IMR-90 (cell line): Measurements from ENCODE around the gene PTGDS. TPM values are rescaled to one million over a fixed set of nuclear protein-coding genes. Genes with fewer than 3 reads are reported as not detected.

ENCODE experiments used
- ATAC-seq: fragments of 200-7000 bp; cut with Tn5 transposase; 2 replicates; pipeline ENCODE4 v1.9.1; 2020; ENCODE audit warnings: low read depth, mild to moderate bottlenecking, moderate library complexity
- BruUV-seq: library from RNA; stranded (reverse); fragments of 400-500 nt; replicated peaks from 2 replicates; lab custom pipeline; 2021; lab: Mats Ljungman, UMichigan
- CTCF ChIA-PET: fragments of 300-600 bp; formaldehyde crosslinking; extraction: SDS; loops from one replicate; lab custom pipeline; 2021; ENCODE audit warnings: antibody characterized with exemption; lab: Yijun Ruan, JAX
- POLR2A ChIA-PET: fragments of 300-600 bp; sonication (Branson Sonifier 250); formaldehyde crosslinking; loops from one replicate; lab custom pipeline; 2022; ENCODE audit warnings: antibody characterized with exemption; ENCODE audit not compliant: unreplicated experiment; lab: Charles Lee
- DNase-seq: peaks from one replicate; pipeline ENCODE4 v3.0.0; 2013
- H2AFZ ChIP-seq: replicated peaks from 2 replicates; pipeline ENCODE3; 2013; ENCODE audit warnings: low read length, mild to moderate bottlenecking; ENCODE audit not compliant: poor library complexity
- H2AK5ac ChIP-seq: 2 replicates; pipeline ENCODE4 v1.6.1; 2013; ENCODE audit warnings: low read depth, low read length, inconsistent platforms
- H2AK9ac ChIP-seq: replicated peaks from 2 replicates; pipeline ENCODE3; 2013; ENCODE audit warnings: mild to moderate bottlenecking, low read depth, low read length, moderate library complexity; ENCODE audit not compliant: poor library complexity
- H2BK120ac ChIP-seq: 2 replicates; pipeline ENCODE4 v1.6.1; 2013; ENCODE audit warnings: low read depth, low read length, inconsistent platforms
- H2BK15ac ChIP-seq: 3 replicates; pipeline ENCODE4 v1.6.1; 2013; ENCODE audit warnings: low read depth, low read length, inconsistent platforms
- H2BK20ac ChIP-seq: 2 replicates; pipeline ENCODE4 v1.6.1; 2013; ENCODE audit warnings: low read depth, mild to moderate bottlenecking, inconsistent platforms, low read length, moderate library complexity
- H2BK5ac ChIP-seq: 2 replicates; pipeline ENCODE4 v1.6.1; 2013; ENCODE audit warnings: mild to moderate bottlenecking, low read depth, low read length, inconsistent platforms; ENCODE audit not compliant: poor library complexity, severe bottlenecking
- H3K14ac ChIP-seq: replicated peaks from 2 replicates; pipeline ENCODE4 v1.6.1; 2013; ENCODE audit warnings: low read depth, low read length, inconsistent platforms
- H3K18ac ChIP-seq: 2 replicates; pipeline ENCODE4 v1.6.1; 2013; ENCODE audit warnings: low read depth, low read length, control low read depth
- H3K23ac ChIP-seq: 2 replicates; pipeline ENCODE4 v1.6.1; 2013; ENCODE audit warnings: low read depth, low read length, inconsistent platforms
- H3K27ac ChIP-seq: 2 replicates; pipeline ENCODE4 v1.5.1; 2013; ENCODE audit warnings: mild to moderate bottlenecking, control low read depth, low read length; ENCODE audit not compliant: insufficient read depth
- H3K27me3 ChIP-seq: 2 replicates; pipeline ENCODE4 v1.6.1; 2013; ENCODE audit warnings: low read length; ENCODE audit not compliant: control insufficient read depth, insufficient read depth
- H3K36me3 ChIP-seq: 2 replicates; pipeline ENCODE4 v1.6.1; 2013; ENCODE audit warnings: low read length, mixed read lengths; ENCODE audit not compliant: control insufficient read depth, insufficient read depth
- H3K4ac ChIP-seq: 2 replicates; pipeline ENCODE4 v1.6.1; 2013; ENCODE audit warnings: low read depth, low read length, inconsistent platforms
- H3K4me1 ChIP-seq: 2 replicates; pipeline ENCODE4 v1.6.1; 2013; ENCODE audit warnings: low read length, mixed read lengths; ENCODE audit not compliant: control insufficient read depth, insufficient read depth
- H3K4me2 ChIP-seq: 2 replicates; pipeline ENCODE4 v1.6.1; 2013; ENCODE audit warnings: low read depth, mild to moderate bottlenecking, control low read depth, low read length, moderate library complexity
- H3K4me3 ChIP-seq: 2 replicates; pipeline ENCODE4 v1.5.1; 2013; ENCODE audit warnings: low read depth, mild to moderate bottlenecking, control low read depth, low read length, moderate library complexity; ENCODE audit not compliant: insufficient read depth
- H3K56ac ChIP-seq: 2 replicates; pipeline ENCODE4 v1.6.1; 2013; ENCODE audit warnings: low read length, inconsistent platforms; ENCODE audit not compliant: insufficient read depth; ENCODE audit errors: extremely low read depth
- H3K79me1 ChIP-seq, 2 experiments: 2 replicates each; pipeline ENCODE4 v1.6.1; 2013; ENCODE audit warnings: low read length in 2 of 2, inconsistent platforms in 1 of 2, low read depth in 1 of 2
- H3K9ac ChIP-seq: 2 replicates; pipeline ENCODE4 v1.6.1; 2013; ENCODE audit warnings: low read depth, low read length, control low read depth
- H3K9me1 ChIP-seq: 2 replicates; pipeline ENCODE4 v1.6.1; 2013; ENCODE audit warnings: low read length, inconsistent platforms; ENCODE audit not compliant: insufficient read depth
- H3K9me3 ChIP-seq: 2 replicates; pipeline ENCODE4 v1.6.1; 2013; ENCODE audit warnings: low read length; ENCODE audit not compliant: control insufficient read depth, insufficient read depth
- H4K20me1 ChIP-seq: 2 replicates; pipeline ENCODE4 v1.6.1; 2013; ENCODE audit warnings: low read length, inconsistent platforms; ENCODE audit not compliant: insufficient read depth
- H4K5ac ChIP-seq: 2 replicates; pipeline ENCODE4 v1.6.1; 2013; ENCODE audit warnings: mild to moderate bottlenecking, low read depth, low read length, control low read depth
- H4K8ac ChIP-seq, 2 experiments: 2 replicates each; pipeline ENCODE4 v1.6.1; 2013; ENCODE audit warnings: low read depth in 2 of 2, low read length in 2 of 2, control low read depth in 1 of 2, inconsistent platforms in 1 of 2
- H4K91ac ChIP-seq: 2 replicates; pipeline ENCODE4 v1.6.1; 2013; ENCODE audit warnings: low read depth, low read length, inconsistent platforms; ENCODE audit not compliant: insufficient read depth
- BHLHE40 ChIP-seq: fragments of 150-350 bp; IDR thresholded peaks from 2 replicates; pipeline ENCODE4 v1.6.1; 2016; ENCODE audit warnings: mild to moderate bottlenecking, low read depth, low read length
- CEBPB ChIP-seq: IDR thresholded peaks from 2 replicates; pipeline ENCODE4 v1.6.1; 2012; ENCODE audit warnings: low read depth, low read length, improper control_type of control experiment
- CHD1 ChIP-seq: IDR thresholded peaks from 2 replicates; pipeline ENCODE4 v1.6.1; 2012; ENCODE audit warnings: low read depth, low read length, improper control_type of control experiment
- CTCF ChIP-seq: conservative IDR thresholded peaks from 2 replicates; pipeline ENCODE4 v1.5.1; 2012; ENCODE audit warnings: mild to moderate bottlenecking, low read depth, low read length, improper control_type of control experiment
- ELK1 ChIP-seq: fragments of 150-350 bp; IDR thresholded peaks from 2 replicates; pipeline ENCODE4 v1.6.1; 2016; ENCODE audit warnings: low read depth, mild to moderate bottlenecking, low read length, moderate library complexity, borderline replicate concordance
- FOS ChIP-seq: fragments of 150-350 bp; IDR thresholded peaks from 2 replicates; pipeline ENCODE4 v1.6.1; 2016; ENCODE audit warnings: low read depth, low read length
- MAFK ChIP-seq: IDR thresholded peaks from 2 replicates; pipeline ENCODE4 v1.6.1; 2012; ENCODE audit warnings: low read depth, low read length, improper control_type of control experiment
- MAZ ChIP-seq: IDR thresholded peaks from 2 replicates; pipeline ENCODE4 v1.6.1; 2012; ENCODE audit warnings: low read depth, mild to moderate bottlenecking, low read length, improper control_type of control experiment, moderate library complexity, borderline replicate concordance
- MXI1 ChIP-seq: IDR thresholded peaks from 2 replicates; pipeline ENCODE4 v1.6.1; 2012; ENCODE audit warnings: low read depth, mild to moderate bottlenecking, low read length, moderate library complexity, borderline replicate concordance
- NFE2L2 ChIP-seq: fragments of 150-350 bp; IDR thresholded peaks from 2 replicates; pipeline ENCODE4 v1.6.1; 2016; ENCODE audit warnings: low read depth, mild to moderate bottlenecking, low read length
- POLR2A ChIP-seq: IDR thresholded peaks from 2 replicates; pipeline ENCODE4 v1.6.1; 2012; ENCODE audit warnings: mild to moderate bottlenecking, low read depth, low read length
- RAD21 ChIP-seq: IDR thresholded peaks from 2 replicates; pipeline ENCODE4 v1.6.1; 2012; ENCODE audit warnings: low read length, improper control_type of control experiment
- RCOR1 ChIP-seq: IDR thresholded peaks from 2 replicates; pipeline ENCODE4 v1.6.1; 2012; ENCODE audit warnings: mild to moderate bottlenecking, low read length, improper control_type of control experiment; ENCODE audit not compliant: insufficient replicate concordance
- RFX5 ChIP-seq: IDR thresholded peaks from 2 replicates; pipeline ENCODE4 v1.8.0; 2012; ENCODE audit warnings: low read depth, mild to moderate bottlenecking, low read length, moderate library complexity
- SMC3 ChIP-seq: fragments of 150-350 bp; IDR thresholded peaks from 2 replicates; pipeline ENCODE4 v1.6.1; 2016; ENCODE audit warnings: low read depth, mild to moderate bottlenecking, antibody characterized with exemption, low read length, moderate library complexity
- USF2 ChIP-seq: fragments of 150-350 bp; IDR thresholded peaks from 2 replicates; pipeline ENCODE4 v1.6.1; 2017; ENCODE audit warnings: mild to moderate bottlenecking, antibody characterized with exemption, low read length, low read depth
- WGBS, 2 experiments: methylation state at CpG; one replicate each; pipeline versions ENCODE4 v1.1.5 to v1.1.7; 2013; ENCODE audit warnings: missing lambda C conversion rate in 2 of 2; ENCODE audit not compliant: insufficient read length in 1 of 2; ENCODE audit errors: extremely low coverage in 2 of 2; 5-methylcytosine and 5-hydroxymethylcytosine counted together
- dilution Hi-C: fragments of 300-500 bp; cut with HindIII; formaldehyde crosslinking; loops from one replicate; pipeline ENCODE4 v1.14.3; 2018; ENCODE audit warnings: low sequenced_read_pairs; ENCODE audit not compliant: unreplicated experiment
- in situ Hi-C: fragments of 300-500 bp; cut with MboI; formaldehyde crosslinking; loops from 3 replicates; pipeline ENCODE4 v1.14.3; 2019; ENCODE audit warnings: low sequenced_read_pairs, inconsistent platforms, mixed read lengths
- intact Hi-C: fragments of 100-400 bp; cut with micrococcal nuclease; formaldehyde crosslinking; loops from 2 replicates; pipeline ENCODE4 v1.10.0; 2022
- polyA plus RNA-seq, 3 experiments: library from polyadenylated mRNA; depleted of rRNA; stranded (reverse); fragments of >200 nt; gene quantifications; 2 replicates each; pipeline ENCODE4 v1.2.3, GENCODE V29; 2012; ENCODE audit warnings: low replicate concordance in 1 of 3
- total RNA-seq: library from RNA; depleted of rRNA; stranded (reverse); fragments of >200 nt; gene quantifications from 2 replicates; pipeline ENCODE4 v1.2.3, GENCODE V29; 2012

The PTGDS gene
- total and polyA plus RNA-seq, 2 of the 4 experiments (the other 2 are of a cell fraction), result 1.2 TPM; not detected in 1

GRCh38 chr9:136988872-136989271, 11.6 kb downstream of the PTGDS start:
- peaks cover 3% of the 10 kb centered on the region; the same call in 1 of the 2 replicates for H3K9me1 ChIP-seq
- no TSS peak for BruUV-seq
- dilution Hi-C loops (no loop called here), in situ Hi-C loops (no loop called here), intact Hi-C loops (no loop called here)
- H3K18ac ChIP-seq, result no peak overlapping the region
- no peak overlapping the region for H3K4ac ChIP-seq
- H4K5ac ChIP-seq, result no peak overlapping the region
- no peak overlapping the region for H2AK9ac ChIP-seq
- no peak overlapping the region for H3K4me3 ChIP-seq
- peaks cover 6 to 15% of the 10 kb centered on the region in 2 experiments; a peak in 3 of 4 replicates for H3K79me1 ChIP-seq
- H2AFZ ChIP-seq, result no peak overlapping the region
- no peak for DNase-seq
- ATAC-seq, result no peak
- H3K56ac ChIP-seq, result no peak overlapping the region
- peaks cover 6% of the 10 kb centered on the region for H3K9me3 ChIP-seq
- H3K27me3 ChIP-seq, result peaks cover 43% of the 10 kb centered on the region
- H3K23ac ChIP-seq, result no peak overlapping the region
- no peaks in the 10 kb centered on the region for H4K20me1 ChIP-seq
- H2BK120ac ChIP-seq, result no peak overlapping the region
- no peak overlapping the region for H3K14ac ChIP-seq
- no peak overlapping the region for H2BK20ac ChIP-seq
- H2BK15ac ChIP-seq, result no peak overlapping the region
- H2AK5ac ChIP-seq, result no peak overlapping the region
- H2BK5ac ChIP-seq, result no peak overlapping the region
- H3K4me2 ChIP-seq, result no peak overlapping the region
- H3K9ac ChIP-seq, result no peak overlapping the region
- H3K27ac ChIP-seq, result no peak overlapping the region
- POLR2A ChIA-PET, result no interaction called here
- H4K8ac ChIP-seq, result no peak overlapping the region
- WGBS, 2 experiments, result 40% methylated on average over 1 of the region's 4 CpGs; no CpG with 5 or more reads in 1 of the 2 experiments
- no peak for TF ChIP-seq CEBPB
- no peak for TF ChIP-seq MAFK
- no peak for TF ChIP-seq BHLHE40
- no peak for TF ChIP-seq MXI1
- TF ChIP-seq ELK1, result no peak
- no peak for TF ChIP-seq POLR2A
- TF ChIP-seq RFX5, result no peak
- TF ChIP-seq USF2, result no peak
- TF ChIP-seq RCOR1, result no peak
- no peak for TF ChIP-seq FOS
- no peak for TF ChIP-seq MAZ
- no peak for TF ChIP-seq NFE2L2
- TF ChIP-seq CTCF, result no peak
- TF ChIP-seq CHD1, result no peak
- no peak for TF ChIP-seq RAD21
- no peak for TF ChIP-seq SMC3
- CTCF ChIA-PET, result no interaction called here
- no peak overlapping the region for H4K91ac ChIP-seq
- peaks cover 1% of the 10 kb centered on the region; the same call in 1 of the 2 replicates for H3K36me3 ChIP-seq
- H3K4me1 ChIP-seq, result peaks cover 6% of the 10 kb centered on the region
